Activated CD4-positive, CD25-positive, alpha-beta regulatory T cell (primary cell): ENCODE data around the gene SNX27.
"Not testable (repeated sequence)": the region's sequence is repeated elsewhere in the genome, so short reads cannot be mapped to it uniquely, and the experiment has no call there.

Source experiments
- DNase-seq, 4 experiments: peaks; one replicate each; lab custom pipeline; 2025; lab: John Stamatoyannopoulos, UW

The SNX27 gene

DNA sequence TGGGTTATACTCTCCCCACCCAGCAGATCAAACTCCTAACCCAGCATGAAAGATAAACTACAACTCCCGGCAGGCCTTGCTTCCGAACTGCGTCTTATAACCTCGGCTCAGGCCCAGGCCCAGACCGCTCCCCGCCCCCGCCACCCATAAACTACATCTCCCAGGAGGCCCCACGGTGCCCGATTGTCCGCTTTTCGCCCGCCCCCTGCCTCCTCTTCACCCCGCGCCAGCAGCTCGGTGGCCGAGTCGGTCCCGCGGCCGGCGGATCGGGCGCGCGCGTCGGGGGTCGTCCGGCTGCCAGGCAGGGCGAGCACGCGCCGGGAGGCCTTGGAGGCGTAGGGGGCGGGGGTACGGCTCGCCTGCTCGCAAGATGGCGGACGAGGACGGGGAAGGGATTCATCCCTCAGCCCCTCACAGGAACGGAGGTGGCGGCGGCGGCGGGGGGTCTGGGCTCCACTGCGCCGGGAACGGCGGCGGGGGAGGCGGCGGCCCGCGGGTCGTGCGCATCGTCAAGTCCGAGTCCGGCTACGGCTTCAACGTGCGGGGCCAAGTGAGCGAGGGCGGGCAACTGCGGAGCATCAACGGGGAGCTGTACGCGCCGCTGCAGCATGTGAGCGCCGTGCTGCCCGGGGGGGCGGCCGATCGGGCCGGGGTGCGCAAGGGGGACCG lies at the start of gene SNX27:
Gene SNX27, plus strand, starts transcription at position 219 of the 669 bp plus-strand sequence. Its CDS starts 152 bp downstream, at position 371.
- DNase-seq, result peak; percentile 65 to 81 (median 79)

DNA sequence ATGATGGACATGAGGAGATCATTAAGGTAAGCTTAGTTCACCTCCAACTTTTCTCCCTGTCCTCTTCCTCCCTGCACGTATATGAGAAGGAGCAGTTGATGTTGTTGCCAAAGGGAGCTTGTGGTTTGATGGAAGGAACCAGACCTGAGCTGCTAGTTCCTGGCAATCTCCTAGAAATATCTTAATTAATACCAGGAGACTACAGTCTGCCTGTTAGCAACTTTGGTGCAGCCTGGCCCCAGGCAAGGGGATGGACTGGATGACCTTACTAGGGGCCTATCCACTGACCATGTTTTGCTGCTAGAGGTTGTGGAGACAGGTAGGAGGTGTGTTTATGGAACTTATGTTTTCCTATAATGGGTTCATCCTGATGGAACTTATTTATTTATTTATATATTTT lies 49.2 kb upstream of the SNX27 start:
- no peak for DNase-seq

GRCh38 chr1:151563376-151563775 lies 48.5 kb upstream of the SNX27 start:
- no peak for DNase-seq

DNA sequence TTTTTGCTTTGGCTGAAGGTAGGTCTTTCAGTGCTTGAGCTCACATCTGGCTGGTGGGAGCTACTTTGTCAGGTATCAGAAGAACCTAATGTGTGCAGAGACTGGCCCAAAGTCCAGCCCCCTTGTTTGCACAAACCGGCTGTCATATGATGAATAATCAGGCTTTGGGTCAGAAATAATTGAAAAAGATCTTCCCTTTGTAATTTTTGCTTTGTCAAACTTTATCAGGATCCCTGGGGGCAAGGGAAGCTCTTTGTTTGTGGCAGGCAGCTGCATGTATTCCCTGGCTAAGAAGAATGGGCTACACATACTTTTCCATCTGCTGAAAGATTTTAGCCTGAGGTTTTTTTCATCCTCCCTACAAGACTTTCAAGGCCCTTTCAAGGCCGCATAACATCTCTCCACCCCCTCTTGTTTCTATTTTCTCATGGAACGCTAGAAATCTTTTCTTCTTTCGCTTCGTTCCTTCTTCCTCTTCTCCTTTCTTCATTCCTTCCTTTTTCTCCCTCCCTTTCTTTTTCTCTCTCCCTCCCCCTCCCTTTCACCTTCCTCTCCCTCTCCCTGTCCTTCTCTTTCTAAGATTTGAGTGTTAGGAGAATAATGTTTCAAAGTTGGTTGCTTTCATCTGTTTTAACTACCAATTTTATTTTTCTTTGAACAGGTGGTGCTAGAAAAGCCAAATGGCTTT lies 46.2 kb upstream of the SNX27 start:
- no peak for DNase-seq

DNA sequence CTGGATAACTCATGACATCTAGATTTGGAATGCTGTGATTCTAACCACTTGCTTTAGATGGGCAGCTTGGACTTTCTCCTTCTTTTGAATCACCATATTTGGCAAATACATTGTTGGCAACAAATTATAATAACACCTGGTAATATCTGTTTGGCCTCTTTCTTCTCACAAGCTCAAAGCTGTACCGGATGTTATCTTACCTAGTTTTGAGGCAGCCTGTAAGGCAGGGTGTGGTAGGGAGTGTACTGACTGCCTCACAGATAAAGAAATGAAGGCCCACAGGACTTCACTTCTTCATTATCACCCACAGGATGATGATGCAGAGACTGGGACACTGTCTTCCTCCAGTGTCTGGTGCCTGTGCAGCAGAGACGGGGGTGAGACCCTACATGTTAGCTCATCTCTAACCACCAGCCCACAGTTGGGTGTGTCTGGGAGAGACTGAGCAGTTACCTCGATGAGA lies 43.2 kb upstream of the SNX27 start:
- no peak for DNase-seq

DNA sequence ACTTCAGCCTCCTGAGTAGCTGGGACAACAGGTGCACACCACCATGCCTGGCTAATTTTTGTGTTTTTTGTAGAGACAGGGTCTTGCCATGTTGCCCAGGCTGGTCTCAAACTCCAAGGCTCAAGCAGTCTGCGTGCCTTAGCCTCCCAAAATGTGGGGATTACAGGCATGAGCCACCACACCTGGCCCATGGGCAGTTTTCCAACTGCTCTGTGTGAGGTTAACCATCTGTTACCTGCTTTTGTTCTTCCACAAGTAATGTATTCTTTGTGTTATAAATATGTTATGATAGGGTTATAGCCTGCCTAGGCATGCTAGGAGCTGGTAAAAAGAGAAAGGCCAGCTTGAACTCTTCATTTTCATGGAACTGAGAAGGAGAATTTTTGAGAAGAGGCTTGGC lies 41.0 kb upstream of the SNX27 start:
- no peak for DNase-seq

GRCh38 chr1:151574575-151575529 lies 37.0 kb upstream of the SNX27 start:
- DNase-seq, result no peak

GRCh38 chr1:151577173-151577572 lies 34.7 kb upstream of the SNX27 start:
- DNase-seq, result no peak

DNA sequence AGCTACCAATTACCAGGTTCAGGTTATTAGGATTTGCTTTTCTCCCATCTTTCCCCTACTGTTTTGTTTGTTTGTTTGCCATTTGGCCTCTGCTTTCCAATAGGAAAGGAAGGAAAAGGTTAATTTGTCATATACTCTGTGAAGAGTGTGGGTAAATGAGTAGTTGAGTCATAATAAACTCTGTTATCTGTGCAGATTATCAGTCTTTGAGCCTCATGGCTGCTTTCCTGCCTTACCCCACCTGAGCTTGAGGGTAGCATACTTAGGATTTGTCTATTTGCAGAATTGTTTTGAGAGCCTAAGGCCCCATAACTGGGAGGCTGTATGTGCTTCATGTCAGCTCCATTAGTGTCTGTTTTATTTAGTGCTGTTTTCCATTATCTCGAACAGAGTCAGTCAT lies 32.9 kb upstream of the SNX27 start:
- DNase-seq, result no peak

- no peak for DNase-seq
Observed at GRCh38 chr1:151579436-151580225, 32.2 kb upstream of the SNX27 start.

DNA sequence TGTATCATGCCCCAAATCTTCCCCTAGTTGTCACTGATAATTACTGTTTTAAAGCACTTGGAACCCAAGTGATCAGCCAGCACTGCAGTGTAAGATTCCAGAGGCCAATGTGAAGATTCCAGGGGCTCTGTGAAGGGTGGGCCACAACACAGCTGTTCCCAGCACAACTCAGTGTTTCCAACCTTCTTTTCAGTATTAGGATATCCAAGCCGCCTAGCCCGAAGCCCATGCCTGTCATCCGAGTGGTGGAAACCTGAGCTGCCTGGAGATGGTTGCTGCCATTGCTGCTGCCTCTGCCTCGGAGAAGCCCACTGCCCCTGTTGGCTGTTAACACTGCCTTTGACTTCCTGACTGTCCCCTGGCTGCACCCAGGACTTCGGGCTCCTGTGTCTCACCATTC lies 30.4 kb upstream of the SNX27 start:
- DNase-seq, result no peak

DNA sequence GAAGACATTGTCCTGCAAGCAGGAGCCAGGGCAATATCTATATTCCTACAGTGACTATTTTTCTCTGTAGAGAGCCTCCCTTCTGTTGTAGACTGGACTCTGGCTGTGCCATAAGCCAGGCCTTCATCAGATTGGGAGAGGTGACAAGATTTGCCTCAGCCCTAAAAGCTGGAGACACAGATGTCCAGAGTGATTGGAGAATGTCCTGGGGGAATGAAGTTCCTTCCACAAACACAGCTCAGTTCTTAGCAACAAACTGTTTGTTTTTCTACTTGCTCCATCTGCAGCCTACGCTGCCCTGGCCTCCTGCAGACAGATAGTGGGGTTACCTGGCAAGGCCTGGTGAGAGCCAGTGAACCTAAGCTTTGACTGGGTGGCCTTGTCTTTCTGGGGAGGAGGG lies 29.9 kb upstream of the SNX27 start:
- no peak for DNase-seq

GRCh38 chr1:151583796-151584195 lies 28.1 kb upstream of the SNX27 start:
- DNase-seq, result no peak

- DNase-seq, result no peak
Observed at GRCh38 chr1:151584278-151584677, 27.6 kb upstream of the SNX27 start.

DNA sequence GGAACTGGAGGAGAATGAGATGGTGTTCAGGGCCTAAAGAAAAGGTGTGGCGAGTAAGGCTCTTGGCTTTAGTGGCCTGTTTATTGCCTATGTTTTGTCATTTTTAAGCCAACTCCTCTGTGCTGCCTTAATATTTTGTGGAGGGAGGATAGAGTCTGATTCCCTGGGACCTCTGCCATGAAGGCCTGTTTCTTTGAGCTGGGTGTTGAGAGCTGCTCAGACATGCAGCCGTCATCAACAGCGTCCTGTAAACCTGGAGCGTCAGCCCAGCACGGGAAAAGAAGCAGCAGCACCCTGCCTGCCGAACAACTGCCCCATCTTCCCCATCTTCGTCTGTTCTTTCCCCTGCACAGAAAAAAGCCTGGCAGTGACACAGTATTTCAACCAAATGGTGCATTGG lies 27.1 kb upstream of the SNX27 start:
- no peak for DNase-seq

DNA sequence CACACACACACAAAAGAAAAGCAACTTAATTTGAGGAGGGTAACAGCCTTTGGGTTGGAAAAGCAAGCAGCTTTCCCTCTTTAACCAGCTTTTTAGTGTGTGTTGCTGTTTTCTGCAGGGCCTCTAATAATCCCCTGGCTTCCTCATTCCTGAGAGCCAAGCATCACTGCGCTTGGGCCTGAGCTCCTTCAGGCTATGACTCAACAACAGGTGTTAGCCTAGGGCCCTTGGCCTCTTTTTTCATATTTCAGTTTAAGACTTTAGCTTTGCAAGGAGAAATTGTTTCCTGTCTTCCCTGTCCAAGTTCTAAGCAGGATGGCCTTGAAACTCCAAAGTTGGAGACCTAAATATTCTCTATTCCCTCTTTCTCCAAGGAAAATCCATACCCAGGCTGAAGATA lies 26.2 kb upstream of the SNX27 start:
- DNase-seq, result no peak

DNA sequence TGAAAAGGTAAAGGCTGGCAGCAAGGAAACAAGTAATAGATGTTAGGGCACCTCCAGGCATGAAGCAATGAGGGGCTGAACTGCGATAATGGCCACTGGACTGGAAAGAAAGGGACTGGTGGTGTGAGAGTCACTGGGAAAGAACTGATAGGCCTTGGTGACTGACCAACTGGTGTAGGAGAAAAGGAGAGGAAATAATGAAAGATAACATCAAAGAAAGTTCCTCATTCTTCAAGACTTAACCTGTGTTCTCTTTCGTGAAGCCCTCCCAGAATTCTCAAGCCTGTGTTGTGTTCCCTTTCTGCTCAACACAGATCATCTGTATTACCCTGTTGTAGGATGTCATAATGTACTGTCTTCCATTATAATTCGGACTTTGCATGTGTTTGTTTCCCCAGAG lies 20.9 kb upstream of the SNX27 start:
- DNase-seq, result no peak

GRCh38 chr1:151593730-151594129 lies 18.1 kb upstream of the SNX27 start:
- no peak for DNase-seq

GRCh38 chr1:151594143-151594625 lies 17.7 kb upstream of the SNX27 start:
- DNase-seq, result peak; percentile 70 to 78 (median 76)

GRCh38 chr1:151596166-151596953 lies 15.5 kb upstream of the SNX27 start:
- DNase-seq, result no peak

DNA sequence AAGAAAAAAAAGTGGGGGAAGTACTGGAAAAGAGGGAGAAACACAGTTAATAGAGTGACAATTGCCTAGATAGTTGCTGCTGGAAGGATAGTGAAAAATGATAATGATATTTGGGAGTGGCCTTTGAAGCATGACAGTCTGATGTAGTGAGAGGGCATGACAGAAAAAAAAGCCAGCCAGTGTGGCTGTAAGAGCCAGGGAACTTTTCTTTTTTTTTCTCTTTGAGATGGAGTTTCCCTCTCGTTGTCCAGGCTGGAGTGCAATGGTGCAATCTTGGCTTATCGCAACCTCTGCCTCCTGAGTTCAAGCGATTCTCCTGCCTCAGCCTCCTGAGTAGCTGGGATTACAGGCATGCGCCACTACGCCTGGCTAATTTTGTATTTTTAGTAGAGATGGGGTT lies 9.3 kb upstream of the SNX27 start:
- DNase-seq, result not testable (repeated sequence)
